Activated CD4-positive, alpha-beta memory T cell treated with anti-CD3 and anti-CD28 coated beads, Interleukin-2, amount 10 ng/mL, durations not matched to agents 7 days and 5 days (primary cell): ENCODE measurements around the gene ZNF277. TPM values are rescaled to one million over a fixed set of nuclear protein-coding genes. Genes with fewer than 3 reads are reported as not detected.

Experiments used
- CTCF ChIA-PET: fragments of 350-600 bp; sonication (Branson Sonifier 250); formaldehyde crosslinking; loops from one replicate; lab custom pipeline; 2021; ENCODE audit warnings: antibody characterized with exemption, inconsistent platforms; lab: Charles Lee
- POLR2A ChIA-PET: fragments of 350-600 bp; sonication (Branson Sonifier 250); formaldehyde crosslinking; loops from one replicate; lab custom pipeline; 2021; ENCODE audit warnings: antibody characterized with exemption; lab: Charles Lee
- DNase-seq: peaks from one replicate; pipeline ENCODE4 v3.0.0-alpha.2; 2020
- H3K27ac Mint-ChIP-seq: one replicate; pipeline ENCODE4 v1.8.0; 2021; ENCODE audit warnings: mild to moderate bottlenecking, mixed read lengths
- H3K27me3 Mint-ChIP-seq: one replicate; pipeline ENCODE4 v1.8.0; 2021; ENCODE audit warnings: mixed read lengths
- H3K36me3 Mint-ChIP-seq: one replicate; pipeline ENCODE4 v1.8.0; 2021; ENCODE audit warnings: low read depth, mixed read lengths
- H3K4me1 Mint-ChIP-seq: one replicate; pipeline ENCODE4 v1.8.0; 2021; ENCODE audit warnings: mixed read lengths
- H3K4me3 Mint-ChIP-seq: one replicate; pipeline ENCODE4 v1.8.0; 2021; ENCODE audit warnings: mild to moderate bottlenecking, mixed read lengths
- H3K9me3 Mint-ChIP-seq: one replicate; pipeline ENCODE4 v1.8.0; 2021; ENCODE audit warnings: mixed read lengths
- total RNA-seq, 2 experiments: library from RNA; stranded (reverse); gene quantifications; one replicate each; pipeline ENCODE4 v1.2.3, GENCODE V29; 2021

ZNF277 gene
- total RNA-seq, 2 experiments from 2014 or later, result 27.4 to 27.6 TPM

DNA sequence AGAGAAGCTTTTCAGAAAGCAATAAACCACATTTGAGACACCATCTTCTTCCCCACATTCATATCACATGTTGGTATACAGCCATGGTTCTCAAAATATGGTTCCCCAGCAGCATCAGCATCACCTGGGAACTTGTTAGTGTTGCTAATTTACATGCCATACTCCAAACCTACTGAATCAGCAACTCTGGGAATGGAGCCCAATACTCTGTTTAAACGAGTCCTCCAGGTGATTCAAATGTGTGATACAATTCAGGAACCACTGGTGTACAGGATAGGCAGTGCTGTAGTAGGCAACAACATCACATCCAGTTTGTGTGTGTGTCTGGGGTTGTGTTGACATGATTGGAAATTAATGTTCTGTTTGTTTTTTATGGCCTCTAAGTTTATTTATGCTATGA, 47.7 kb downstream of the ZNF277 start:
- no peak for DNase-seq
- Mint-ChIP-seq H3K27me3 (no peaks in the 10 kb centered on the region), H3K4me1 (no peaks in the 10 kb centered on the region), H3K27ac (no peak overlapping the region), H3K36me3 (no peaks in the 10 kb centered on the region), H3K9me3 (no peaks in the 10 kb centered on the region), H3K4me3 (no peak overlapping the region)
- CTCF ChIA-PET, result no interaction called here
- POLR2A ChIA-PET, result no interaction called here

GRCh38 chr7:112254709-112255387, 48.4 kb downstream of the ZNF277 start:
- CTCF ChIA-PET, result no interaction called here

DNA sequence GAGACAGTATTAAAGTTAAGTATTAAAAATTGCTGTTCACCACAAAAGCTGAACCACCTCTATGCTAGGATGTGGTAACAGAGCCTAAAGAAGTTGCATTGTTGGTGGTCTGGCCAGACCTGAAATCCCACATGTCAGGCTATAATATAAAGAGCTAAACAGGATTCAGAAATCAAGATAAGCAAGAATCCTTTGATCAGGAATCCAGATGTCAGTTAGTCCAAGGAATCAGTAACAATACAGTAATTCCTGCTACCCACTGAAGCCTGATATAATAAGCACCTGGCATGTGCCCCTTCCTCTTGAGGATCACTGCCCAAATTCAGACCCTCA, 48.9 kb downstream of the ZNF277 start:
- Mint-ChIP-seq H3K4me3 (no peak overlapping the region), H3K27me3 (no peaks in the 10 kb centered on the region), H3K27ac (no peak overlapping the region), H3K9me3 (no peaks in the 10 kb centered on the region), H3K4me1 (no peaks in the 10 kb centered on the region), H3K36me3 (no peaks in the 10 kb centered on the region)
- DNase-seq, result no peak
- POLR2A ChIA-PET, result no interaction called here
- CTCF ChIA-PET, result no interaction called here

More at GRCh38 chr7:112254709-112255387, 48.4 kb downstream of the ZNF277 start:
- POLR2A ChIA-PET, result no interaction called here
- Mint-ChIP-seq H3K9me3 (no peaks in the 10 kb centered on the region), H3K27ac (no peak overlapping the region), H3K4me1 (no peaks in the 10 kb centered on the region), H3K27me3 (no peaks in the 10 kb centered on the region), H3K36me3 (no peaks in the 10 kb centered on the region), H3K4me3 (no peak overlapping the region)
- no peak for DNase-seq

DNA sequence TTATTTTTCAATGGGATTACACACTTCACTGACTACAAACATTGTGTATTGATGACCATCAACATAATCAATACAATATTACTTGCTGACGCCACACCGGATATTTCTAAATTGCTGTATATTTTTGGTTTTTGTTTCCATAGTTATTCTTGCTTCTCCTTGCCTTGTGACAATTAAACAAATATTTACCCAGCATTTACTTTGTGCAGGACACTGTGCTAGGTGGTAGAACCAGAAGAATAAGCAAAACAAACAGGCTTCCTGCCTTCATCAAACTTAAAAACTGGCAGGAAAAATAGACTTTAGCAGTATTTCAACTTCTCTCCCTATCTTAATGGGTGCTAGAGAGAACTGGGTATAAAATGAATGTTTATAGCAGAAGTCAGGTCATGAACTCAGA, 50.6 kb downstream of the ZNF277 start:
- Mint-ChIP-seq H3K36me3 (no peaks in the 10 kb centered on the region), H3K4me3 (no peak overlapping the region), H3K9me3 (no peaks in the 10 kb centered on the region), H3K27ac (no peak overlapping the region), H3K27me3 (no peaks in the 10 kb centered on the region), H3K4me1 (no peaks in the 10 kb centered on the region)
- ChIA-PET CTCF (interaction anchor here (0.5 kb wide), 1 partner anchor 958 kb away, joined by 3 read pairs; no protein-coding TSS in a partner anchor), POLR2A (no interaction called here)
- DNase-seq, result no peak

DNA sequence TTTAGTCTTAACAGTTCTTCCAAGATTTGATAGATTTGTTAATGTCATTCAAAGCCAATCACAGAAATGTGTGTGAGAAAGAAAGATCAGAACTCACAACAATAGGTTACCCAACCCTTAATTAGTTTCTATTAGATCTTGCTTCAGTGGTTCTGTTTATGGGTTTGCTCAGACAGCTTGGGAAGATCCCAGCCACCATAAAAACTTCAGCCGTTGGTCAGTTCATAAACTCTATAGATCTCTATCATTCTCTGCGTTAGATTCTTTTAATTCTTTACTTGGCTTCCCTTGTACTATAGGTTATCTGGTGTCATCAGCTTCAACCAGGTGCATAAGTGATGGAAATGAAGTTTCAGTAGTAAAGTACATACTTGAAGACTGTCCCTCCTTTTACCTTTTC, 54.4 kb downstream of the ZNF277 start:
- H3K9me3 Mint-ChIP-seq, result no peaks in the 10 kb centered on the region
- H3K27ac Mint-ChIP-seq, result no peak overlapping the region
- H3K27me3 Mint-ChIP-seq, result no peaks in the 10 kb centered on the region
- no peak overlapping the region for H3K4me3 Mint-ChIP-seq
- H3K4me1 Mint-ChIP-seq, result peaks cover 3% of the 10 kb centered on the region
- no peaks in the 10 kb centered on the region for H3K36me3 Mint-ChIP-seq
- CTCF ChIA-PET, result no interaction called here
- POLR2A ChIA-PET, result no interaction called here
- no peak for DNase-seq

DNA sequence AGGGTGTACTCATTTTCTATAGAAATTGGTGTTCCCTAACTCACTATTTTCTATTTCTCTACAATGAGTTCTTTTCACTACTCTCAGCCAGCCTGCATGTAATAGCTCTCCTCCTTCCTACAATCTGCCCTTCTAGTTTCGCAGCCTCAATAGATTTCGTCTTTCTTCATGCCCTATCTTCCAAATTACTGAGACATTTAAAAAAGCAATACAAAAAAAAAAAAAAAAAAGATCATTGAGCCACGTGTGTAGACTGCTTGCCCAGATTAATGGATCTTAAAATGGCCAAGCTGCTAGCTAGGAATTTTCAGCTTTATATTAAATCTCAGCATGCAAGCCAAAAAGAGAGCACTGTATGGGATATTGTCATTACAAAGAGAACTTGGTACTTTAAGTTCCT, 55.5 kb downstream of the ZNF277 start:
- no peak overlapping the region for H3K27ac Mint-ChIP-seq
- DNase-seq, result no peak
- CTCF ChIA-PET, result no interaction called here
- no peaks in the 10 kb centered on the region for H3K27me3 Mint-ChIP-seq
- H3K36me3 Mint-ChIP-seq, result no peaks in the 10 kb centered on the region
- no peak overlapping the region for H3K4me3 Mint-ChIP-seq
- no peaks in the 10 kb centered on the region for H3K9me3 Mint-ChIP-seq
- H3K4me1 Mint-ChIP-seq, result peaks cover 7% of the 10 kb centered on the region
- POLR2A ChIA-PET, result interaction anchor here (0.6 kb wide), 1 partner anchor 188 kb away, joined by 3 read pairs; the partner anchor contains the start of gene IFRD1

GRCh38 chr7:112262855-112263487, 56.5 kb downstream of the ZNF277 start:
- POLR2A ChIA-PET, result no interaction called here
- no peak overlapping the region for H3K27ac Mint-ChIP-seq
- H3K27me3 Mint-ChIP-seq, result no peaks in the 10 kb centered on the region
- no peak overlapping the region for H3K4me3 Mint-ChIP-seq
- CTCF ChIA-PET, result no interaction called here
- no peak for DNase-seq
- H3K4me1 Mint-ChIP-seq, result peaks cover 7% of the 10 kb centered on the region
- H3K36me3 Mint-ChIP-seq, result no peaks in the 10 kb centered on the region
- H3K9me3 Mint-ChIP-seq, result no peaks in the 10 kb centered on the region

- H3K9me3 Mint-ChIP-seq, result no peaks in the 10 kb centered on the region
- CTCF ChIA-PET, result no interaction called here
- no peak overlapping the region for H3K4me3 Mint-ChIP-seq
- H3K36me3 Mint-ChIP-seq, result no peaks in the 10 kb centered on the region
- POLR2A ChIA-PET, result no interaction called here
- DNase-seq, result no peak
- peaks cover 7% of the 10 kb centered on the region for H3K4me1 Mint-ChIP-seq
- no peaks in the 10 kb centered on the region for H3K27me3 Mint-ChIP-seq
- H3K27ac Mint-ChIP-seq, result no peak overlapping the region
These were observed 57.0 kb downstream of the ZNF277 start for GRCh38 chr7:112263519-112263918.

DNA sequence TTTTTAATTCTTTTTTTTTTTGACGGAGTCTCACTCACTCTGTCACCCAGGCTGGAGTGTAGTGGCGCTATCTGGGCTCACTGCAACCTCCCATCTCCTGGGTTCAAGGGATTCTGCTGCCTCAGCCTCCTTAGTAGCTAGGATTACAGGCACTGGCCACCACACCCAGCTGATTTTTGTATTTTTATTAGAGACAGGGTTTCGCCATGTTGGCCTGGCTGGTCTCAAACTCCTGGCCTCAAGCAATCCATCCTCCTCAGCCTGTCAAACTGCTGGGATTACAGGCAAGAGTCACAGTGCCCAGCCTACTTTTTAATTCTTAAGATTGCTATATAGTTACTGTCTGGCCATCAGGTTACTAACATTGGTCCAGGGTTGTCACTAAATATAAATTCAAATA, 59.6 kb downstream of the ZNF277 start:
- Mint-ChIP-seq H3K36me3 (no peaks in the 10 kb centered on the region), H3K27me3 (no peaks in the 10 kb centered on the region), H3K9me3 (no peaks in the 10 kb centered on the region), H3K27ac (no peak overlapping the region), H3K4me3 (no peak overlapping the region), H3K4me1 (peaks cover 7% of the 10 kb centered on the region)
- CTCF ChIA-PET, result no interaction called here
- POLR2A ChIA-PET, result interaction anchor here (0.7 kb wide), 1 partner anchor 14 kb away, joined by 3 read pairs; no protein-coding TSS in a partner anchor
- no peak for DNase-seq

GRCh38 chr7:112266595-112267270, 60.2 kb downstream of the ZNF277 start:
- no peaks in the 10 kb centered on the region for H3K9me3 Mint-ChIP-seq
- CTCF ChIA-PET, result no interaction called here
- peaks cover 7% of the 10 kb centered on the region for H3K4me1 Mint-ChIP-seq
- H3K27me3 Mint-ChIP-seq, result no peaks in the 10 kb centered on the region
- no peak overlapping the region for H3K27ac Mint-ChIP-seq
- POLR2A ChIA-PET, result no interaction called here
- H3K4me3 Mint-ChIP-seq, result no peak overlapping the region
- DNase-seq, result no peak
- H3K36me3 Mint-ChIP-seq, result no peaks in the 10 kb centered on the region

- H3K4me1 Mint-ChIP-seq, result peaks cover 11% of the 10 kb centered on the region
- no peak for DNase-seq
- no peaks in the 10 kb centered on the region for H3K36me3 Mint-ChIP-seq
- H3K4me3 Mint-ChIP-seq, result no peak overlapping the region
- ChIA-PET CTCF (no interaction called here), POLR2A (no interaction called here)
- H3K27ac Mint-ChIP-seq, result no peak overlapping the region
- H3K27me3 Mint-ChIP-seq, result no peaks in the 10 kb centered on the region
- H3K9me3 Mint-ChIP-seq, result no peaks in the 10 kb centered on the region
These were observed 61.6 kb downstream of the ZNF277 start for GRCh38 chr7:112267944-112268691.

- no peaks in the 10 kb centered on the region for H3K27me3 Mint-ChIP-seq
- peaks cover 11% of the 10 kb centered on the region for H3K4me1 Mint-ChIP-seq
- no peaks in the 10 kb centered on the region for H3K36me3 Mint-ChIP-seq
- ChIA-PET CTCF (no interaction called here), POLR2A (no interaction called here)
- DNase-seq, result no peak
- no peaks in the 10 kb centered on the region for H3K9me3 Mint-ChIP-seq
- no peak overlapping the region for H3K27ac Mint-ChIP-seq
- H3K4me3 Mint-ChIP-seq, result no peak overlapping the region
These were observed 64.7 kb downstream of the ZNF277 start for GRCh38 chr7:112271162-112271561.

DNA sequence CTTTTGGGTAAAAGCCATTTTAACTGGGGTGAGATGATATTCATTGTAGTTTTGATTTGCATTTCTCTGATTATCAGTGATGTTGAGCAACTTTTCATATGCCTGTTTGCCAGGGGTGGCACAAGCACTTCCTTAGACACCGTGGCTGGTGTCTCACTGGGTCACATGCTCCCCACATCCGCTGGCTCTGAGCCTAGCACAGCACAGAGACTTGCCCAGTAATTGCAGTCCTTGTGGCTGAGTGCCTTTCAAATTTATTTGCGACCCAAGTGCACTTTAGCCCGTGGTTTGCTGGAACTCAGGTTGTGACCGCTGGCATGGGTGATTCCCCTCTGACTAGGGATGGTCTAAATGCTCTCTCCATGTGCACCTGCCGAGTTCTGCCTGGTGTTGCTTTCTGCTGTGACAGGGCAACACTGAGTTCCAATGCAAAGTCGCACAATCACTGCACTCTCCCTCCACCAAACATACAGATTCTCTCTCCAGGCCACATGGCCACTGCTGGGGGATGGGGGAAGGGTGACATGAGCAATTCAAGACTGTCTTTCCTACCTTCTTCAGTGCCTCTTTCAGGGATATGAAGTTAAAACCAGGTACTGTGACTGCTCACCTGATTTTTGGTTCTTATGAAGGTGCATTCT, 66.5 kb downstream of the ZNF277 start:
- POLR2A ChIA-PET, result no interaction called here
- no peak overlapping the region for H3K4me3 Mint-ChIP-seq
- no peaks in the 10 kb centered on the region for H3K36me3 Mint-ChIP-seq
- DNase-seq, result peak; percentile 26
- H3K4me1 Mint-ChIP-seq, result peaks cover 7% of the 10 kb centered on the region
- no peaks in the 10 kb centered on the region for H3K27me3 Mint-ChIP-seq
- H3K27ac Mint-ChIP-seq, result no peak overlapping the region
- CTCF ChIA-PET, result no interaction called here
- H3K9me3 Mint-ChIP-seq, result no peaks in the 10 kb centered on the region
